ENCODE results near the gene FAM185A. TPM values are rescaled to one million over a fixed set of nuclear protein-coding genes. Genes with fewer than 3 reads are reported as not detected.

FAM185A gene
- total and polyA plus RNA-seq, 2 of the 13 experiments (the other 11 are each of a cell fraction or from before 2014, with no cell fraction given), result 5.0 to 11.6 TPM

DNA sequence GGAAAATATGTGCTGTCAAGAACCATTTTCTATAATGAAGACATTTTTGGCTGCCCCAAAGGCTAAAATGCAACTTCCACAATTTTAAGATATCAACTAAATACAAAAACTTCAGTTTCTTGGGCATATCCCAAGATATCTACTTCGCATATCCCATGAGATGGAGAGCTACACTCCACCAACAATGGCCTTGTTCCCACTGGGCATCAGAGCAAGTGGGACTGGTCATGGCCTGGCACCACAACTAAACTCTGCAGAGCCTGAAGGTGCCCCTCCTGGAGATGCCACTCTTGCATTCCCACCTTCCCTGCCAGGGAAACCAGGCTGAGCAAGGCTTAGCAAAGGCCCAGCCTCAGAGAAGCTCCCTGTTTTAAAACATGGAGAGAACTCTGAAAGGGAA is 88.2 kb downstream of the FAM185A start:
- no peak overlapping the region for H3K4me3 ChIP-seq (replicated peaks in 1 of 3; ENCODE audit: insufficient read depth in 1 of 3, low read depth in 2 of 3, low read length in 3 of 3)
- no peak for ATAC-seq
- WGBS (ENCODE audit: low lambda C conversion rate), result 100% methylated on average over 1 of the region's 1 CpG
- H3K9ac ChIP-seq (ENCODE audit: insufficient read depth, low read depth, low read length), result no peak overlapping the region
- H3K27me3 ChIP-seq (ENCODE audit: control insufficient read depth in 1 of 2, insufficient read depth in 2 of 2, low read length in 2 of 2), result no peaks in the 10 kb centered on the region
- intact Hi-C loops (cut with micrococcal nuclease; ENCODE audit: unreplicated experiment), result no loop called here
- no peak overlapping the region for H2AFZ ChIP-seq (ENCODE audit: low read length)
- CTCF ChIA-PET (ENCODE audit: low intra/inter-chr PET ratio, low total read pairs), result no interaction called here
- TF ChIP-seq ZKSCAN8 (CRISPR knock-in tag; IDR thresholded peaks at IDR 0.05; ENCODE audit: borderline replicate concordance), result no peak
- in situ Hi-C loops (cut with HindIII; ENCODE audit: extremely low pct_ligation_motif_present, low pct_unique_long_range_greater_than_20kb), result no loop called here
- H3K36me3 ChIP-seq (replicated peaks in 1 of 2; ENCODE audit: control insufficient read depth in 1 of 2, insufficient read depth in 2 of 2, low read length in 2 of 2), result no peaks in the 10 kb centered on the region; a peak in 1 of 5 replicates
- no peak overlapping the region for H3K4me2 ChIP-seq (ENCODE audit: low read depth, low read length)
- H3K4me1 ChIP-seq (ENCODE audit: insufficient read depth, low read length), result peaks cover 34% of the 10 kb centered on the region
- H3K9me3 ChIP-seq (ENCODE audit: low read length), result no peaks in the 10 kb centered on the region
- DNase-seq (ENCODE audit: low spot score), result no peak
- BruUV-seq (replicated peaks), result no TSS peak
- no peak overlapping the region for H3K27ac ChIP-seq (ENCODE audit: extremely low read length, insufficient read depth, low read length)
- POLR2A ChIA-PET, result no interaction called here
- FAIRE-seq, result no peak
- no peaks in the 10 kb centered on the region for H3K79me2 ChIP-seq (ENCODE audit: insufficient read depth, low read length)
- no peaks in the 10 kb centered on the region for H4K20me1 ChIP-seq (ENCODE audit: insufficient read depth, low read length)

DNA sequence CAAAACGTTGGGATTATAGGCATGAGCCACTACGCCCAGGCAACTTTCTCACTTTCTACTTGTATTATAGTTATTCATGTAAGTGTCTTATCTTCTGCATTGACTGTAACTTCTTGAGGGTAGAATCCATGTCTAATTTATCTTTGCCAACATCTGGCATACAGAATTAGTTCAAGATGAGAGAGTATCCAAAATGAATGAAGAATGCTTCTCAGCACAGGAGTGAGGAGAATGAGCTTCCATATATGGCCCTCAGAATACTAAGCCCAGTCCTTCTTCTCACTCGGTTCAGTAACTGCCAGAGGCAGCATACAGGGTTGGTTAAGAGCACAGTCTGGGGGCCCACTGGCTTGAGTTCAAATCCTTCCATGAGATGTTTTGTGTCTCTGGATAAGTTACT is 89.0 kb downstream of the FAM185A start:
- TF ChIP-seq ZNF660 (CRISPR knock-in tag; IDR thresholded peaks at IDR 0.05; ENCODE audit: borderline replicate concordance, low read depth), result no peak
- Histone ChIP-seq H3K27ac (ENCODE audit: extremely low read length, insufficient read depth, low read length) (peak overlapping the region; percentile 72), H3K36me3 (replicated peaks in 1 of 2; ENCODE audit: control insufficient read depth in 1 of 2, insufficient read depth in 2 of 2, low read length in 2 of 2) (no peaks in the 10 kb centered on the region; a peak in 1 of 5 replicates), H4K20me1 (ENCODE audit: insufficient read depth, low read length) (no peaks in the 10 kb centered on the region), H3K4me3 (replicated peaks in 1 of 3; ENCODE audit: insufficient read depth in 1 of 3, low read depth in 2 of 3, low read length in 3 of 3) (no peak overlapping the region), H3K4me1 (ENCODE audit: insufficient read depth, low read length) (peaks cover 39% of the 10 kb centered on the region), H3K9ac (ENCODE audit: insufficient read depth, low read depth, low read length) (no peak overlapping the region), H3K27me3 (ENCODE audit: control insufficient read depth in 1 of 2, insufficient read depth in 2 of 2, low read length in 2 of 2) (no peaks in the 10 kb centered on the region), H3K9me3 (ENCODE audit: low read length) (no peaks in the 10 kb centered on the region), H3K79me2 (ENCODE audit: insufficient read depth, low read length) (no peaks in the 10 kb centered on the region), H3K4me2 (ENCODE audit: low read depth, low read length) (peak overlapping the region; percentile 29; the same call in 1 of the 2 replicates), H2AFZ (ENCODE audit: low read length) (no peak overlapping the region)
- DNase-seq (ENCODE audit: low spot score), result no peak
- intact Hi-C loops (cut with micrococcal nuclease; ENCODE audit: unreplicated experiment), result no loop called here
- FAIRE-seq, result no peak
- POLR2A ChIA-PET, result no interaction called here
- ATAC-seq, result no peak; the same call in 1 of the 3 replicates
- 60% methylated on average over 3 of the region's 3 CpGs for WGBS (ENCODE audit: low lambda C conversion rate)
- BruUV-seq (replicated peaks), result no TSS peak
- CTCF ChIA-PET (ENCODE audit: low intra/inter-chr PET ratio, low total read pairs), result no interaction called here
- in situ Hi-C loops (cut with HindIII; ENCODE audit: extremely low pct_ligation_motif_present, low pct_unique_long_range_greater_than_20kb), result no loop called here

All from HepG2 (cell line).